Endothelial cell (in vitro differentiated cells): ENCODE measurements around the gene SLC25A34. TPM values are rescaled to one million over a fixed set of nuclear protein-coding genes. Genes with fewer than 3 reads are reported as not detected.

Source experiments
- DNase-seq: peaks from one replicate; pipeline ENCODE4 v3.0.0; 2021; ENCODE audit warnings: low spot score
- H3K27ac Mint-ChIP-seq: one replicate; pipeline ENCODE4 v1.8.0; 2021; ENCODE audit warnings: mixed read lengths, inconsistent platforms; ENCODE audit not compliant: unreplicated experiment
- H3K27me3 Mint-ChIP-seq: one replicate; pipeline ENCODE4 v1.8.0; 2021; ENCODE audit warnings: mild to moderate bottlenecking, moderate library complexity, mixed read lengths, inconsistent platforms; ENCODE audit not compliant: unreplicated experiment
- H3K36me3 Mint-ChIP-seq: one replicate; pipeline ENCODE4 v1.8.0; 2021; ENCODE audit warnings: mild to moderate bottlenecking, low read depth, mixed read lengths, inconsistent platforms; ENCODE audit not compliant: unreplicated experiment
- H3K4me1 Mint-ChIP-seq: one replicate; pipeline ENCODE4 v1.8.0; 2021; ENCODE audit warnings: mild to moderate bottlenecking, mixed read lengths, inconsistent platforms; ENCODE audit not compliant: unreplicated experiment
- H3K4me3 Mint-ChIP-seq: one replicate; pipeline ENCODE4 v1.8.0; 2021; ENCODE audit warnings: mild to moderate bottlenecking, mixed read lengths, inconsistent platforms; ENCODE audit not compliant: unreplicated experiment
- H3K9me3 Mint-ChIP-seq: one replicate; pipeline ENCODE4 v1.8.0; 2021; ENCODE audit warnings: mixed read lengths, inconsistent platforms; ENCODE audit not compliant: unreplicated experiment
- CTCF ChIP-seq: fragments of 200-600 bp; sonication (generic); IDR thresholded peaks from one replicate; pipeline ENCODE4 v1.5.0; 2021; ENCODE audit warnings: antibody characterized with exemption; ENCODE audit not compliant: unreplicated experiment
- total RNA-seq: library from RNA; stranded (reverse); fragmentation: NEBNext Ultra II Directional; extraction: Animal tissue kit (Norgen Biotek cat#: 25700); gene quantifications from one replicate; pipeline ENCODE4 v1.2.1, GENCODE V29; 2021; ENCODE audit not compliant: unreplicated experiment

SLC25A34 gene
- total RNA-seq, 1 donor from 2014 or later = 3.5 TPM

- H3K9me3 Mint-ChIP-seq = no peaks in the 10 kb centered on the region
- TF ChIP-seq CTCF = no peak
- H3K4me3 Mint-ChIP-seq = no peak overlapping the region
- H3K4me1 Mint-ChIP-seq = no peaks in the 10 kb centered on the region
- H3K27me3 Mint-ChIP-seq = peaks cover 11% of the 10 kb centered on the region
- H3K36me3 Mint-ChIP-seq = peaks cover 19% of the 10 kb centered on the region
- H3K27ac Mint-ChIP-seq = no peak overlapping the region
- no peak for DNase-seq
Measured at GRCh38 chr1:15733218-15733725, 2.8 kb upstream of the SLC25A34 start.

- Mint-ChIP-seq H3K36me3 (peaks cover 19% of the 10 kb centered on the region), H3K27ac (no peak overlapping the region), H3K4me1 (no peaks in the 10 kb centered on the region), H3K27me3 (peaks cover 13% of the 10 kb centered on the region), H3K4me3 (no peak overlapping the region), H3K9me3 (no peaks in the 10 kb centered on the region)
- TF ChIP-seq CTCF = no peak
- no peak for DNase-seq
Measured at GRCh38 chr1:15733726-15734226, 2.3 kb upstream of the SLC25A34 start.

- Mint-ChIP-seq H3K27me3 (peaks cover 15% of the 10 kb centered on the region), H3K9me3 (no peaks in the 10 kb centered on the region), H3K36me3 (peaks cover 14% of the 10 kb centered on the region), H3K4me1 (no peaks in the 10 kb centered on the region), H3K27ac (no peak overlapping the region), H3K4me3 (peak overlapping the region; percentile 37)
- no peak for DNase-seq
- no peak for TF ChIP-seq CTCF
Measured at GRCh38 chr1:15734296-15734695, 1.8 kb upstream of the SLC25A34 start.

GRCh38 chr1:15734901-15735300 is 1.2 kb upstream of the SLC25A34 start:
- no peak for DNase-seq
- H3K4me1 Mint-ChIP-seq = no peaks in the 10 kb centered on the region
- TF ChIP-seq CTCF = no peak
- no peak overlapping the region for H3K27ac Mint-ChIP-seq
- peaks cover 10% of the 10 kb centered on the region for H3K36me3 Mint-ChIP-seq
- H3K27me3 Mint-ChIP-seq = peaks cover 16% of the 10 kb centered on the region
- H3K4me3 Mint-ChIP-seq = peak overlapping the region; percentile 37
- H3K9me3 Mint-ChIP-seq = no peaks in the 10 kb centered on the region

GRCh38 chr1:15735304-15736037 is 587 bp upstream of the SLC25A34 start:
- Mint-ChIP-seq H3K36me3 (peaks cover 10% of the 10 kb centered on the region), H3K9me3 (no peaks in the 10 kb centered on the region), H3K4me3 (no peak overlapping the region), H3K27ac (no peak overlapping the region), H3K4me1 (no peaks in the 10 kb centered on the region), H3K27me3 (peaks cover 16% of the 10 kb centered on the region)
- no peak for DNase-seq
- TF ChIP-seq CTCF = no peak
